ENCODE results near the gene GCNA.

DNA sequence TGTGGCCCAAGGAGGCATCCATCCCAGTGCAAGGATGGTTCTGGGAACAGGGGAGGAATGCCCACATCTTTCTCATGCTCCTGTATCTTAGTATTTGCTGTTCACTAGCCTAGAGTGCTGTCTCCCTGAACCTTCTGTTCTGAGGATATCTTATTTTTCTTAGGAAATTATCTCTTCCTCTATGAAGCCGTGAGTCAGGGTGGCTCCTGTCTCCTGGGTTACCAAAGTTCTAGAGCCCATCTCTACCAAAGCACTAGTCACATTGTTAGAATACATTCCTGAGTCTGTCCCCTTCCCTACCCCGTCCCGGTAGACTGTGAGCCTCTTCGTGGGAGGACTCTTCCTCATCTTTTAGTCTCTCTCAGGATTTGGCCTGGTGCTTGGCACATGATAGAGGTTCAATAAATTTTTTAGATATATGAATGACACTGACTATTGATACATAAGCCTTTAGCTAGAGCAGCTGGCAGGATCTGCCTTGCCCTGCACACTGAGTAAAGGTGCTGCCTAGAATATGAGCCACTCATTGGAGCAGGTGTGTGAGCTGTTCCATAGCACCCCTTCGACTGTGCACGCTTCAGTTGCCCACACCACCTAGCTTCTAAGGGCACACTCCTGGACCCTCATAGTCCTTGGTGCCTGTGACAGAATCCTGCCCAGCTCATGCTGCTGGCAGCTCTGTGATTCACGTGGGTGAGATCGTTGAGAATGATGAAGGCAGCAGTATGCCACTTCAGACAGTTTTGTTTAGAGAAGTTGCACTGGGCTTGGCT, 26.7 kb downstream of the GCNA start:
- TF ChIP-seq, protein P1, sequence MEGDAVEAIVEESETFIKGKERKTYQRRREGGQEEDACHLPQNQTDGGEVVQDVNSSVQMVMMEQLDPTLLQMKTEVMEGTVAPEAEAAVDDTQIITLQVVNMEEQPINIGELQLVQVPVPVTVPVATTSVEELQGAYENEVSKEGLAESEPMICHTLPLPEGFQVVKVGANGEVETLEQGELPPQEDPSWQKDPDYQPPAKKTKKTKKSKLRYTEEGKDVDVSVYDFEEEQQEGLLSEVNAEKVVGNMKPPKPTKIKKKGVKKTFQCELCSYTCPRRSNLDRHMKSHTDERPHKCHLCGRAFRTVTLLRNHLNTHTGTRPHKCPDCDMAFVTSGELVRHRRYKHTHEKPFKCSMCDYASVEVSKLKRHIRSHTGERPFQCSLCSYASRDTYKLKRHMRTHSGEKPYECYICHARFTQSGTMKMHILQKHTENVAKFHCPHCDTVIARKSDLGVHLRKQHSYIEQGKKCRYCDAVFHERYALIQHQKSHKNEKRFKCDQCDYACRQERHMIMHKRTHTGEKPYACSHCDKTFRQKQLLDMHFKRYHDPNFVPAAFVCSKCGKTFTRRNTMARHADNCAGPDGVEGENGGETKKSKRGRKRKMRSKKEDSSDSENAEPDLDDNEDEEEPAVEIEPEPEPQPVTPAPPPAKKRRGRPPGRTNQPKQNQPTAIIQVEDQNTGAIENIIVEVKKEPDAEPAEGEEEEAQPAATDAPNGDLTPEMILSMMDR (IDR thresholded peaks at IDR 0.05): no peak
- TF ChIP-seq POLR2A (IDR thresholded peaks at IDR 0.05) (no peak), POLR2AphosphoS5 (IDR thresholded peaks at IDR 0.05; ENCODE audit: insufficient read depth in 1 of 2, low read depth in 1 of 2) (no peak)
